HL-60 (cell line): ENCODE measurements around the gene NEDD4L.

Experiments used
- CTCF ChIP-seq: IDR thresholded peaks from one replicate; pipeline ENCODE4 v1.5.1; 2011; ENCODE audit warnings: low read length, control low read depth, inconsistent platforms; ENCODE audit not compliant: insufficient read depth
- GABPA ChIP-seq: IDR thresholded peaks from 2 replicates; pipeline ENCODE4 v1.6.1; 2012; ENCODE audit warnings: low read depth
- POLR2AphosphoS5 ChIP-seq: IDR thresholded peaks from 2 replicates; pipeline ENCODE4 v1.6.1; 2012; ENCODE audit warnings: low read depth
- TF ChIP-seq, protein P1 (sequence below): IDR thresholded peaks from 2 replicates; pipeline ENCODE4 v1.6.1; 2012; ENCODE audit warnings: low read depth; ENCODE audit not compliant: insufficient replicate concordance

- TF ChIP-seq CTCF = no peak
- no peak for TF ChIP-seq GABPA
- TF ChIP-seq, protein P1, sequence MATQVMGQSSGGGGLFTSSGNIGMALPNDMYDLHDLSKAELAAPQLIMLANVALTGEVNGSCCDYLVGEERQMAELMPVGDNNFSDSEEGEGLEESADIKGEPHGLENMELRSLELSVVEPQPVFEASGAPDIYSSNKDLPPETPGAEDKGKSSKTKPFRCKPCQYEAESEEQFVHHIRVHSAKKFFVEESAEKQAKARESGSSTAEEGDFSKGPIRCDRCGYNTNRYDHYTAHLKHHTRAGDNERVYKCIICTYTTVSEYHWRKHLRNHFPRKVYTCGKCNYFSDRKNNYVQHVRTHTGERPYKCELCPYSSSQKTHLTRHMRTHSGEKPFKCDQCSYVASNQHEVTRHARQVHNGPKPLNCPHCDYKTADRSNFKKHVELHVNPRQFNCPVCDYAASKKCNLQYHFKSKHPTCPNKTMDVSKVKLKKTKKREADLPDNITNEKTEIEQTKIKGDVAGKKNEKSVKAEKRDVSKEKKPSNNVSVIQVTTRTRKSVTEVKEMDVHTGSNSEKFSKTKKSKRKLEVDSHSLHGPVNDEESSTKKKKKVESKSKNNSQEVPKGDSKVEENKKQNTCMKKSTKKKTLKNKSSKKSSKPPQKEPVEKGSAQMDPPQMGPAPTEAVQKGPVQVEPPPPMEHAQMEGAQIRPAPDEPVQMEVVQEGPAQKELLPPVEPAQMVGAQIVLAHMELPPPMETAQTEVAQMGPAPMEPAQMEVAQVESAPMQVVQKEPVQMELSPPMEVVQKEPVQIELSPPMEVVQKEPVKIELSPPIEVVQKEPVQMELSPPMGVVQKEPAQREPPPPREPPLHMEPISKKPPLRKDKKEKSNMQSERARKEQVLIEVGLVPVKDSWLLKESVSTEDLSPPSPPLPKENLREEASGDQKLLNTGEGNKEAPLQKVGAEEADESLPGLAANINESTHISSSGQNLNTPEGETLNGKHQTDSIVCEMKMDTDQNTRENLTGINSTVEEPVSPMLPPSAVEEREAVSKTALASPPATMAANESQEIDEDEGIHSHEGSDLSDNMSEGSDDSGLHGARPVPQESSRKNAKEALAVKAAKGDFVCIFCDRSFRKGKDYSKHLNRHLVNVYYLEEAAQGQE = no peak
- TF ChIP-seq POLR2AphosphoS5 = no peak
Measured at GRCh38 chr18:58128381-58129374, 84.7 kb downstream of the NEDD4L start.
